Adrenal gland (tissue), 5 donors: ENCODE measurements around the gene CEACAM3.

Source experiments
- POLR2A ChIP-seq, 2 donors: fragments of 450-650 bp; IDR thresholded peaks; one replicate each; pipeline ENCODE4 v1.6.1; 2017; ENCODE audit warnings: antibody characterized with exemption in 2 of 2, mild to moderate bottlenecking in 2 of 2, moderate library complexity in 1 of 2
- TF ChIP-seq, protein P1 (sequence below), 6 experiments: fragments of 450-650 bp in 4 of 6; fragments of 200-600 bp in 2 of 6; sonication (generic) in 1 of 6; IDR thresholded peaks; 1 replicate in 5 of 6; 2 replicates in 1 of 6; pipeline versions ENCODE4 v1.5.1 to v1.8.0; 2016 to 2021; ENCODE audit warnings: antibody characterized with exemption in 6 of 6, mild to moderate bottlenecking in 2 of 6, moderate library complexity in 1 of 6
- donor health status: DM: no; HTN: no; CAD: no.

DNA sequence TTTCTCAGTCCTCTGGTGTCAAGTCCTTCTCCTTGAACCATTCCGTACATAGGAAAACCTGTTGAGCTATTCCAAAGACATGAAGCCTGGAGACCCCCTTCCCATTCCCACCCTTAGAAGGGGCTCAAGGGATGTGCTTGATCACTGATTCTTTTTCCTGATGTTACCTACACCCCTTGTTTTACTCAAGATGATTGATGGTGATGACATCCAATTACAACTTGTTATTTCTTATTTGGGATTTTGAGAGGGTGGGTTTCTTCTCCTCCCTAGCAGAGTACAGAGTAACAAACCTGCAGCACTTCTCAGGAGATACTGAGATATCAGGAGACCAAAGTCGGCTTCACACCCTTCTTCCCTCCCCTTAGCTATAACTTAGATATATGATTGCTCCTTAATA is 57.0 kb downstream of the CEACAM3 start:
- TF ChIP-seq, protein P1, sequence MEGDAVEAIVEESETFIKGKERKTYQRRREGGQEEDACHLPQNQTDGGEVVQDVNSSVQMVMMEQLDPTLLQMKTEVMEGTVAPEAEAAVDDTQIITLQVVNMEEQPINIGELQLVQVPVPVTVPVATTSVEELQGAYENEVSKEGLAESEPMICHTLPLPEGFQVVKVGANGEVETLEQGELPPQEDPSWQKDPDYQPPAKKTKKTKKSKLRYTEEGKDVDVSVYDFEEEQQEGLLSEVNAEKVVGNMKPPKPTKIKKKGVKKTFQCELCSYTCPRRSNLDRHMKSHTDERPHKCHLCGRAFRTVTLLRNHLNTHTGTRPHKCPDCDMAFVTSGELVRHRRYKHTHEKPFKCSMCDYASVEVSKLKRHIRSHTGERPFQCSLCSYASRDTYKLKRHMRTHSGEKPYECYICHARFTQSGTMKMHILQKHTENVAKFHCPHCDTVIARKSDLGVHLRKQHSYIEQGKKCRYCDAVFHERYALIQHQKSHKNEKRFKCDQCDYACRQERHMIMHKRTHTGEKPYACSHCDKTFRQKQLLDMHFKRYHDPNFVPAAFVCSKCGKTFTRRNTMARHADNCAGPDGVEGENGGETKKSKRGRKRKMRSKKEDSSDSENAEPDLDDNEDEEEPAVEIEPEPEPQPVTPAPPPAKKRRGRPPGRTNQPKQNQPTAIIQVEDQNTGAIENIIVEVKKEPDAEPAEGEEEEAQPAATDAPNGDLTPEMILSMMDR (IDR thresholded peaks at IDR 0.05) = no peak
- no peak for TF ChIP-seq POLR2A (IDR thresholded peaks at IDR 0.05)
